Subcutaneous abdominal adipose tissue (tissue), 5 donors: ENCODE results near the gene RNF212.

Source experiments
- H3K27ac ChIP-seq: one replicate; pipeline ENCODE4 v1.7.0; 2013; ENCODE audit warnings: low read depth, mild to moderate bottlenecking, inconsistent platforms, low read length, moderate library complexity
- H3K27me3 ChIP-seq, 5 donors: one replicate each; pipeline ENCODE4 v1.7.0; 2013; ENCODE audit warnings: low read length in 5 of 5, inconsistent platforms in 1 of 5; ENCODE audit not compliant: control insufficient read depth in 5 of 5, insufficient read depth in 4 of 5
- H3K36me3 ChIP-seq, 5 donors: one replicate each; pipeline ENCODE4 v1.7.0; 2013; ENCODE audit warnings: low read length in 5 of 5; ENCODE audit not compliant: control insufficient read depth in 5 of 5, insufficient read depth in 5 of 5
- H3K4me1 ChIP-seq, 5 donors: one replicate each; pipeline ENCODE4 v1.7.0; 2013; ENCODE audit warnings: low read length in 5 of 5, mild to moderate bottlenecking in 3 of 5, moderate library complexity in 1 of 5; ENCODE audit not compliant: control insufficient read depth in 5 of 5, insufficient read depth in 5 of 5
- H3K4me3 ChIP-seq, 5 donors: one replicate each; pipeline ENCODE4 v1.7.0; 2013; ENCODE audit warnings: low read length in 5 of 5, low read depth in 1 of 5
- H3K9ac ChIP-seq, 5 donors: one replicate each; pipeline ENCODE4 v1.7.0; 2013; ENCODE audit warnings: low read length in 5 of 5, mild to moderate bottlenecking in 4 of 5, moderate library complexity in 3 of 5
- H3K9me3 ChIP-seq, 5 donors: one replicate each; pipeline ENCODE4 v1.7.0; 2013; ENCODE audit warnings: low read length in 5 of 5; ENCODE audit not compliant: control insufficient read depth in 5 of 5
- donor health status: healthy.
- donor health status: healthy.
- donor health status: healthy.
- donor health status: healthy.
- donor health status: healthy.

Gene RNF212

GRCh38 chr4:1122505-1122904 is 9.1 kb upstream of the RNF212 start:
- H3K27ac ChIP-seq: no peak overlapping the region
- no peaks in the 10 kb centered on the region for H3K9me3 ChIP-seq
- H3K4me1 ChIP-seq: no peaks in the 10 kb centered on the region
- no peak overlapping the region for H3K4me3 ChIP-seq
- H3K9ac ChIP-seq: no peak overlapping the region
- no peaks in the 10 kb centered on the region for H3K27me3 ChIP-seq
- H3K36me3 ChIP-seq: no peaks in the 10 kb centered on the region

DNA sequence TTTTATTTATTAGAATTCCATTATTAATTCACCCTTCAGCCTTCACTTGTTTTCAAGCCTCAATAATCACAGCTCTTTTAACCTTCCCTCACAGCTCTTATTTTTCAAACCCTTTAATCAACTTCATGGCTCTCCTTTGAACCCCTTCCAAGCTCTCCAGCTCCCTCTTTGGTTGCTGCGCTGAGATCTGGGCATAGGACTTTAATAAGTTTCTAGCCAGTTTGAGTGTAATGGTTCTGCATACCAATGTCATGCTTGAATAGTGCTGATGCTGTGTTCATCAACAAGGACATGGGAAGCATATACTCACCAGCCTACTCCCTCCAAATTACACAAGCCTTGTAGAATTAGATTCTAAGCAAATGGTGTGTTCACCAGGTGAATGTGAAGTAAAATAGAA is 3.5 kb upstream of the RNF212 start:
- Histone ChIP-seq H3K9me3 (no peaks in the 10 kb centered on the region), H3K4me3 (no peak overlapping the region), H3K36me3 (no peaks in the 10 kb centered on the region), H3K9ac (no peak overlapping the region), H3K27me3 (peaks cover 0 to 8% (median 0%) of the 10 kb centered on the region in 5 donors), H3K27ac (no peak overlapping the region), H3K4me1 (peaks cover 0 to 6% (median 2%) of the 10 kb centered on the region in 5 donors)

DNA sequence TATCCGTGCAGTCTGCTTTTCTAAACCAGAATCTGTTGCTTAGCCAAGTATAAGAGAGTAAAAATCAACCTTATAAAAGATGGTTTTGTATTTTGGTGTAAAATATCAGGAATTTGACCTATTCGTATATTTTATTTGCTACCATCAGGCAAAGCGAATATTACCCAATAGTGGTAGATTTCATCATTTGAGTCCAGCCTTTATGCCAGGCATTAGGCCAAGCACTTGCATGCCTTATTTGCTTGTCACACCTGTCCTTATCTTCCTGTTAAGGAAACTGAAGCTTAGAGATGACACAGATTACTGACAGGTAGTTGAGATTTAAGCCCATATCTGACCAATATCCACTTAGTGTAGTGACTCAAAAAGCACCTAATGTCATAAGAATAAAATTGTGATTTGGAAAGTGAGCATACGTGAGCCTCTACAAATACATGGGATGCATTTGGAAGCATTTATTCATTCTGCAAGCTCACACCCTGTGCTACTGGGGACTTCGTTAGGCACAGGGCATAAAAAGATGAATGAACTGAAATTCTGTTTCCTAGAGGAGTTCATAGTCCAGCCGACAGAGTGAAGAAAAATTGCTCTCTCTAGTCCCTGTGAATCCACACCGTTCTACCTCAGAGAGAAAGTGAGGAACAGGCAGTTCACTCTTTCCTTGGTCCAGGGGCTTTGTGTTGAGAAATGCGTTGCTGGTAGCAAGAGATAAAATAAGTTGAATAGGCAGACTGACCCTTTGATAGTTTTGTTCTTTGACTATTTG is 2.3 kb upstream of the RNF212 start:
- H3K27me3 ChIP-seq: peaks cover 0 to 12% (median 7%) of the 10 kb centered on the region in 5 donors
- H3K9ac ChIP-seq: no peak overlapping the region
- no peaks in the 10 kb centered on the region for H3K36me3 ChIP-seq
- H3K4me1 ChIP-seq: peaks cover 0 to 6% (median 4%) of the 10 kb centered on the region in 5 donors
- no peaks in the 10 kb centered on the region for H3K9me3 ChIP-seq
- H3K27ac ChIP-seq: no peak overlapping the region
- H3K4me3 ChIP-seq: no peak overlapping the region

DNA sequence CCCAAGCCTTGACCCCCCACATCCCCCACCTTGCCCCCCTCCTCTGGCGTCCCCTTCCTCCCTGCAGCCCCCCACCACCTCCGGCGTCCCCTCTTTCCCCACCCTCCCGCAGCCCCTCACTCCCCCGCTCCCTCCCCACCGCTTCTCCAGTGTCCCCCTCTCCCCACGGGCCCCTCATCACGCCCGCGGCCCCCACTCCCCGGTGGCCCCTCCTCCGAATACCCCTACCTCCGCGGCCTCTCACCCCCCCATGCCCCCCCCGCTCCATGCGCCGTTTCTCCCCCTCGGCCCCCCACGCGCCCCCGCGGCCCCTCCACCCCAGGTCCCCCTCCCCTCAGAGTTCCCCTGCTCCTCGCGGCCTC is 562 bp downstream of the RNF212 start:
- peaks cover 0 to 14% (median 8%) of the 10 kb centered on the region in 5 donors for H3K27me3 ChIP-seq
- no peak overlapping the region for H3K27ac ChIP-seq
- H3K4me3 ChIP-seq: no peak overlapping the region

DNA sequence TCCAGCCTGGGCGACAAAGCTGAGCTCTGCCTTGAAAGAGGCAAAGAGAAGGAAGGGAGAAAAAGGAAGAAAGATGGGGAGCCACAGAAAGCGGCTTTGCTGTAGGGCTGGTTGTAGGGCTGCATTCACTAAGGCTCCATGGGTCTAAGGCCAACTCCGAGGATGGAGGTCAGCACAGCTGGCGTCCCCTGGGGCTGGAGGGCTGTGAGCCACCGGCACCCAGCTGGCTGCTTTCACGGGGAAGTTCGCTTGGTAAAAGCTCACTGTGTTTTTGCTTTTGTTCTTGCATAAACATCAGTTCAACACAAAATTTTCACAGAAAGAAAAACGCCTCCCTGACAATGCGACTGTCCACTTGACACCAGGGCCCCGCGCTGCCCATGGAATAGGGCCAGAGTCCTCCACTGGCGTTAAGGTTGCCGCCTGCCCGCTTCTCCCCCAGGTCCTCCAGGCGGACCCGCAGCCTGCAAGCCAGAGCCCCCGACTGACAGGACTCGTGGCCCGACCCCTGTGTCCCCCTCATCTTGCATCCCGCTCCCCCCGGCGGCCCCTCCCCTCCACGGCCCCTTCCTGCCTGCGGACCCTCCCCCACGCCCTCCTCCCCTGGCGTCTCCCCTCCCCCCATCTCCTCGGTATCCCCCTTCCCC is 1.1 kb downstream of the RNF212 start:
- no peak overlapping the region for H3K4me3 ChIP-seq

More for the DNA sequence above, 562 bp downstream of the RNF212 start:
- no peaks in the 10 kb centered on the region for H3K36me3 ChIP-seq
- no peaks in the 10 kb centered on the region for H3K9me3 ChIP-seq
- no peak overlapping the region for H3K9ac ChIP-seq
- peaks cover 0 to 6% (median 4%) of the 10 kb centered on the region in 5 donors for H3K4me1 ChIP-seq

DNA sequence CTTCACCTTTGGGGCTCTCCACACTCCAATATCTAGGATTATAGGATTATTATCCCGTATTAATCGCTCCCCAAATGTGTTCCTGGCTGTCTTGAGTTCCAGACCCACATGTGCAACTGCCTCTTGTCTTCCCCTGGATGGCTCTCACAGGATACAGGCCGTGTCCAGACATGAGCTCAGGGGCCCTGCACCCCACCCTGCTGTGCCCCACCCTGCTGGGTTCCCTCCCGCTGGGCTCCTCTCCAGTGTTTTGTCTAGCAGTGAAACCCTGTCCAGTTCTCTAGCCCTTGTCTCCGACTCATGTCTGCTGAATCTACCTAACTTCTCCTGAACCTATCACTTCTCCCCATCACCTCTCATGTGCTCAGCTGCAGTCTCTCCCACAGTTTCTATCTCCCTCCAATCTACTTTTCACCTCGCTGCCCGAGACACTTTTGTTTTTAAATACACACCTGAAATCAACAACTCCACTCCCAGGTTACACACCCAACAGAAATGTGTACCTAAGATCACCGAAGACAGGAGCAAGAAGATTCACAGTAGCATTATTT is 2.0 kb downstream of the RNF212 start:
- Histone ChIP-seq H3K9me3 (no peaks in the 10 kb centered on the region), H3K4me1 (peaks cover 0 to 6% (median 4%) of the 10 kb centered on the region in 5 donors), H3K27ac (no peak overlapping the region), H3K9ac (no peak overlapping the region), H3K36me3 (no peaks in the 10 kb centered on the region), H3K4me3 (no peak overlapping the region), H3K27me3 (peaks cover 0 to 14% (median 8%) of the 10 kb centered on the region in 5 donors)

More for the DNA sequence above, 1.1 kb downstream of the RNF212 start:
- no peak overlapping the region for H3K9ac ChIP-seq
- H3K4me1 ChIP-seq: peaks cover 0 to 6% (median 4%) of the 10 kb centered on the region in 5 donors
- H3K9me3 ChIP-seq: no peaks in the 10 kb centered on the region
- no peaks in the 10 kb centered on the region for H3K36me3 ChIP-seq
- H3K27me3 ChIP-seq: peaks cover 0 to 14% (median 8%) of the 10 kb centered on the region in 5 donors
- H3K27ac ChIP-seq: no peak overlapping the region

DNA sequence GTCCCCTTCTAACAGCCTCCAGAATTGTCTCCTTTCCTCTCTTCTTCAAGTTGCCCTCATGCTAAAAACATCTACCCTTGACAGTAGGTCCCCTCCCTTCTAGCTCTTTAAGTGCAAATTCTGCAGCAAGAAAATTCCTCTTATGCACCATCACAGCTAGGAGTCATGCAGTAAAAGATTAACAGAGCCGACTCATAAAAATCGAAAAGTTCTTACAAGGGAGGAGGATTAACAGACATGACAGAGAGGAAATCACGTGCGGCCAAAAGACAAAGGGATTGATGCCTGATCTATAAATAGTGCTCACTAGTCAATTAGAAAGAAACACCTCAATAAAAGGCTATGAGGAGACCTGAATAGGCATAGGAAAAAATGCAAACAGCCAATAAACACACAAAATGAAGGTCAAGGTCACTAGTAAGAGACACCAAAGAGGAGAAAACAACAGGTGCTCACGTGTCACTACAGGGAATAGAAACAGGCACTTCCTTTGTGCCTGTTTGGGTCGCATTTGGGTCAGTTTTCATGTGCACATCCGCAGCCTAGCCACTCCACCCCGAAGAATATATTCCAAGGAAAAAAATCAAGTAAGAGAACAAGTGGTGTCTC is 3.4 kb downstream of the RNF212 start:
- no peak overlapping the region for H3K9ac ChIP-seq
- peaks cover 0 to 14% (median 8%) of the 10 kb centered on the region in 5 donors for H3K27me3 ChIP-seq
- no peaks in the 10 kb centered on the region for H3K36me3 ChIP-seq
- H3K4me3 ChIP-seq: no peak overlapping the region
- peaks cover 0 to 6% (median 4%) of the 10 kb centered on the region in 5 donors for H3K4me1 ChIP-seq
- H3K9me3 ChIP-seq: no peaks in the 10 kb centered on the region
- H3K27ac ChIP-seq: no peak overlapping the region

GRCh38 chr4:1109333-1109732 is 4.0 kb downstream of the RNF212 start:
- Histone ChIP-seq H3K27me3 (peaks cover 0 to 14% (median 8%) of the 10 kb centered on the region in 5 donors), H3K9me3 (no peaks in the 10 kb centered on the region), H3K36me3 (no peaks in the 10 kb centered on the region), H3K27ac (no peak overlapping the region), H3K4me3 (no peak overlapping the region), H3K9ac (no peak overlapping the region), H3K4me1 (peaks cover 0 to 4% (median 3%) of the 10 kb centered on the region in 5 donors)

- Histone ChIP-seq H3K27ac (no peak overlapping the region), H3K4me1 (no peaks in the 10 kb centered on the region), H3K4me3 (no peak overlapping the region), H3K9ac (no peak overlapping the region), H3K9me3 (no peaks in the 10 kb centered on the region), H3K36me3 (no peaks in the 10 kb centered on the region), H3K27me3 (peaks cover 0 to 4% (median 0%) of the 10 kb centered on the region in 5 donors)
These were observed 7.7 kb downstream of the RNF212 start for GRCh38 chr4:1105662-1106061.

DNA sequence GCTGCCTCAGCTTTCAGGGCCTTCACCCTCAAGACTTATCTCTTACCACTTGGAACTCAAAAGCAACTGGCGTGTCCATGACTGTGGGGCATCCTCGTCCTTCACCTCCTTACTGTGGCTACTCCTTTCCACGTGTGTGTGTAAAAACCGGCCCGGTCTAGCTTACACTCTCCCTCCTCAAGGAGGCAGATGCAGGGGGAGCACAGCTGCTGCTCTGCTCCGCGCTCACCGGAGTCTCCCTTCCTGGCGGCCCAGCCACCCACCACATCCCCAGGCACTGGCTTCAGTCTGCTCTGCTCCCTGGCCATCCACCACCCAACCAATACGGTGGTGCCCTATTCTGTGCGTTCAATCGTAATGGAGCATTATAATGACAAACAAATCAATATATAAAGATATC is 8.3 kb downstream of the RNF212 start:
- Histone ChIP-seq H3K9me3 (no peaks in the 10 kb centered on the region), H3K27ac (no peak overlapping the region), H3K9ac (no peak overlapping the region), H3K4me1 (no peaks in the 10 kb centered on the region), H3K27me3 (peaks cover 0 to 4% (median 0%) of the 10 kb centered on the region in 5 donors), H3K4me3 (no peak overlapping the region), H3K36me3 (no peaks in the 10 kb centered on the region)
